GM21526 (cell line): ENCODE results near the gene UBIAD1.

ENCODE experiments used
- ATAC-seq: cut with Tn5 transposase; IDR thresholded peaks from one replicate; pipeline ENCODE4 v1.9.1; 2021; ENCODE audit warnings: moderate library complexity; ENCODE audit not compliant: unreplicated experiment, low FRiP score

UBIAD1 gene

DNA sequence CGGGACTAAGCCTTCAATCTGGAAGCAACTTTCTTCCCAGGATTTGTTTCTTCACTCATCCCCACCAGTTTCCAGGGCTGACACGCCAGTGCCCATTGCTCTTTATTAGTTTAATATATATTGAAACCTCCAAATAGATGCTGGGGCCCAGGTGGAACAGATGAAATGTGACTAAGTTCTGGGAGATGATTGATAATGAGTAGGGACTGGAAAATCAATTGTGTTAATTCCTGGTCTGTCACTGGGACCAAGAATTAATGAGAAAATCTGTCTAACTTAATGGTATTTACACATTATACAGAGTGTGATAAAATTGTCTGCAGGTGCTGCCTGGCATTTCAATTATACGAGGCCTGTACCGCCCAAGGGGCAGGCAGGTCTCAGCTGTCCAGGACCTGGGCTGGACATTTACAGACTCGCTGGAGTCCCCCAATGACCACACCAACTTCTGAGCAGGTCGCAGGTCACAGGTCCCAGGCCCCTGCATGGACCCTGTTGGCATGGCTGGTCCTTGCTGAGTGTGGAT is 35.8 kb downstream of the UBIAD1 start:
- no peak for ATAC-seq

DNA sequence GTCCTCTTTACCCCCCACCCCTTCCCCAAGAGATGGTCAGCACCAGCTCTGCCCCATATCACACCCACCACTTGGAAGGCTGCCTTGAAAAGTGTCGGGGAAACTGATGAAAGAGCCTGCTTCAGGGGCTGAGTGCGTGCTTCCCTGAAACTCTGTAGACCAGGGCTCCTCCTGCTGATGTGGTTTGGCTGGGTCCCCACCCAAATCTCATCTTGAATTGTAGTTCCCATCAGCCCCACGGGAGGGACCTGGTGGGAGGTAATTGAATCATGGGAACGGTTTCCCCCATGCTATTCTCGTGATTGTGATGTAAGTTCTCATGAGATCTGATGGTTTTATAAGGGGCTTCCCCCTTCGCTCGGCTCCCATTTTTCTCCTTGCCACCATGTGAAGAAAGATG is 36.4 kb downstream of the UBIAD1 start:
- ATAC-seq: no peak

DNA sequence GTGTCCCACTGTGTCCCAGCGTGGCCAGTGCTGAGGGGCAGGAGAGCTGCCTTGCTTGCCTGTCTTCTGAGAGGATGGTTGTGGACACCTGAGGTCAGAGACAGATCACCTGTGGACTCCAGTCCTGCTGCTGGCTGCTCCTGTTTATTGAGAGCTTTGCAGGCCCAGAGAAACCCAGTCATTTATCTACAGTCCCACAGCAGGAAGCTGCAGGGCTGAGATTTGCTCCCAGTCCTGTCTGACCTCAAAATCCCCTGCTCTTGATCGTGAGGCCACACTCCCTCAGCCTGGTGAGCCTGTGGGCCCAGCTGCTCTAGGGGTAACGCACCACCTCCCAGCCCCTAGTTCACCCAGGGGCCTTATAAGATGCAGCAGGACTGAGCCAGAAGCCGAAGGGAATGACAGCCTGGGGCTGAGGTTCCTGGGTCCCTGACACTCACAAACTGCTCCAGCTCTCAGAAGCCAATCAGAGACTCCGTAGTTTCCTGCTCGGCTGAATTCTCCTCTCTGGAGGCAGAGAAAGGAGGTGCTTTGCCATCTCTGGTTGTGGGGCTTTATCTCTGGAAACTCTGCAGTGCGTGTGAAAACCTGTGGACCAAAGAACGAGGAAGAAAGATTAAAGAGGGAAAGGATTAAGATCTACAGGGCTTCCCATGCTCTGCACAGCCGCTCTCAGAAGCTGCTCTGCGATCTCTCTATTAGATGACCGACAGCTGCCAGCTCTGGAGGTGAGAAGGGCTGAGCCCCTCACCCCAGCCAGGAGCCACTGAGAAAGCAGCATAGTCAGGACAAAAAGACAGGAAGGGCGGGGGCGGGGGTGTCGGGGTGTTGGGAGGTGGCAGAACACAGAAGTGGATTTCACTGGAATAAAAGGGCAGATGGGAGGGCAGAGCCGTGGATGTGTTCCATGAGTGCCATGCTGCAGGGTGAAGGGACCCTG is 39.1 kb downstream of the UBIAD1 start:
- ATAC-seq: no peak

- no peak for ATAC-seq
Observed at GRCh38 chr1:11314959-11315358, 42.0 kb downstream of the UBIAD1 start.

DNA sequence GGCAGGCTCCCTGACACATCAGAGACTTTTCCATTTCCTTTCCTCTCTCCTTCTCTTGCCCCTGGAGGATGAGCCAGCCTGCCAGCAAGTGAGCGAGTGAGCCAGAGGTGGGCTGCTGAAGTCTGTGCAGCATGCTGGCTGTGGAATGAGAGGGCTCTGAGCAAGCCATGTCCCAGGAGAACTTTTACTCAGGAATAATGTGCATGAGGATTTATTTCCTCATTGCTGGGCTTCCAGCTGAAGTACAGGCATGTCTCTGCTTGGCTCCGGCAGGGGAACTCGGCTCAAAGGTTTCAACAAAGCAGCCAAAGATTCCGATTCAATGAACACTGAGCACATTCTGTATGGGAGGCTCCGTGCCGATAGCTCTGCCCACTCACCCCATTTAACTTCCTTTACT is 43.7 kb downstream of the UBIAD1 start:
- ATAC-seq: no peak

DNA sequence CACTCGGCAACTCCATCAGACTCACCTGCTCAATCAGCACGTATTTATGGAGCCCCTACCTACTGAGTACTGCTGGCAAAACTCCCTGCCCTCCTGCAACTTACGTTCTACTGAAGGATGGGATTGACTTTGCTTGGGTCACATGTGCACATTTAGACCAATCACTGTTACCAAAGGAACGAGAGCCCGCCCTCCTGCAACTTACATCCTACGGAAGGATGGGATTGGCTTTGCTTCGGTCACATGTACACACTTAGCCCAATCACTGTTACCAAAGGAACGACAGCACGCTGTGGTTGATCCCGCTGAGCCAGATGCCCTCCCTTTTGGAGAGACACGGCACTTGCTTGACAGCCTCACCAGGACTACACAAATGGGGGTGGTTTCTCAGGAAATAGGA is 46.0 kb downstream of the UBIAD1 start:
- ATAC-seq: no peak

- no peak for ATAC-seq
Observed at GRCh38 chr1:11320153-11320936, 47.3 kb downstream of the UBIAD1 start.

- no peak for ATAC-seq
Observed at GRCh38 chr1:11321656-11322491, 48.9 kb downstream of the UBIAD1 start.

GRCh38 chr1:11324567-11325165 is 51.7 kb downstream of the UBIAD1 start:
- no peak for ATAC-seq

- ATAC-seq: no peak
Observed at GRCh38 chr1:11326070-11326469, 53.1 kb downstream of the UBIAD1 start.

DNA sequence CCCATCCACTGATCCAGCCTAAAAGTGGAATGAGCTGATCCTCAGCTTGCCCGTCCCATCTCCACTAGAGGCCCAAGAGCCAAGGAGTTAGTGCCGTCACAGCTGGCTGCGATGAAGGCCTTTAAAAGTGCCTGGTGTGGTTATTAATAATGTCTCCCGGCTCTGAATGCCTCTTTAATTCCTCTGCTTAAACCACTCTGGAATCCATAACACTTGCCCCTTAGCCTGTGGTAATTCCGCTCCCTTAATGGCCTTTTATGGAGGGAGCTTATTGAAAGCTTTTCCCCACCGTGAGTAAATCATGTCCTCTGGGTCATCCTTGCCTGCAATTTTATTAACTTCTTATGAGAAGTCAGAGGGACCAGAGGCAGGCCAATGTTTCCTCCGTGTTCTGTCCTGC is 55.4 kb downstream of the UBIAD1 start:
- no peak for ATAC-seq

GRCh38 chr1:11330411-11330810 is 57.4 kb downstream of the UBIAD1 start:
- no peak for ATAC-seq

- no peak for ATAC-seq
Observed at GRCh38 chr1:11331036-11331944, 58.3 kb downstream of the UBIAD1 start.

DNA sequence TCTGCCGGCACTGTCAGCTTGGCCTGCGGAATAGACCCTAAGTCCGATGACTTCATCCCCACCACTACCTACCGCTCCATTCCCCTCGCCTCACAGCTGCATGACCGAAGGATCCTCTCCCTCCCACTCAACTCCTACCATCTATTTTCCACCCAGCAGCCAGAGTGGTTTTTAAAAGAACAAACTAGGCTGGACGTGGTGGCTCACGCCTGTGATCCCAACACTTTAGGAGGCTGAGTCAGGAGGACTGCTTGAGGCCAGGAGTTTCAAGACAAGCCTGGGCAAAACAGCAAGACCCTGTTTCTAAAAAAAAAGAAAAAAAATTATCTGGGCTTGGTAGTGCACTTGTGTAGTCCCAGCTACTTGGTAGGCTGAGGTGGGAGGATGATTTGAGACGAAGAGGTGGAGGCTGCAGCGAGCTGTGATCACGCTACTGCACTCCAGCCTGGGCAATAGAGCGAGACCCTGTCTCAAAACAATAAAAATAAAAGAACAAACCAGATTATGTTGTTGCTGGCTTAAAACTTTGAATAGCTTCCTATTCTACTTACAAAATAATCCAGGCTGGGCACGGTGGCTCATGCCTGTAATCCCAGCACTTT is 59.0 kb downstream of the UBIAD1 start:
- no peak for ATAC-seq

- no peak for ATAC-seq
Observed at GRCh38 chr1:11333631-11334030, 60.6 kb downstream of the UBIAD1 start.

DNA sequence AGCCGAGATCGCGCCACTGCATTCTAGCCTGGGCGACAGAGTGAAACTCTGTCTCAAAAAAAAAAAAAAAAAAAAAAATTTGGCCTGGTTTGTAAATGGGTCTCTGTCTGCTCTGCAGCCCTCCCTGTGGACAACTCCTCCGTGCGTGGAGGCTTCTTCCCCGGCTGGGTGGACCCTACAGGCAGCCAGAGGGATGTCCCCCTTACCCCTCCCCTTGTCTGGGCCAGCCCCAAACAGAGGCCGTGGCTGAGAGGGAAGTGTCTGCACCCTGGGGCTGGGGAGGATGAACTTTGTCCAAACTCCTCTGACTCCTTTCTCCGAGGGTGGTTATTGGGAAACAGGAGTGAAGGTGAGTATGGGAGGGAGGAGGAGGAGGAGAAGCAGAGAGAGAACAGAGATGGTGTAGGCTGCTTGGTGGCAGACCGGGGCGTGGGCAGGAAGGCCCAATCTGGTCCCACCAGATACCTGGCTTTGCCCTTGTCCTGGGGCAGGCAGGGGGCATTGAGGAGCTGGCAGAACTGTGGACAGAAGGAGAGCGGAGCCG is 61.3 kb downstream of the UBIAD1 start:
- ATAC-seq: no peak

- no peak for ATAC-seq
Observed at GRCh38 chr1:11334821-11335220, 61.8 kb downstream of the UBIAD1 start.

DNA sequence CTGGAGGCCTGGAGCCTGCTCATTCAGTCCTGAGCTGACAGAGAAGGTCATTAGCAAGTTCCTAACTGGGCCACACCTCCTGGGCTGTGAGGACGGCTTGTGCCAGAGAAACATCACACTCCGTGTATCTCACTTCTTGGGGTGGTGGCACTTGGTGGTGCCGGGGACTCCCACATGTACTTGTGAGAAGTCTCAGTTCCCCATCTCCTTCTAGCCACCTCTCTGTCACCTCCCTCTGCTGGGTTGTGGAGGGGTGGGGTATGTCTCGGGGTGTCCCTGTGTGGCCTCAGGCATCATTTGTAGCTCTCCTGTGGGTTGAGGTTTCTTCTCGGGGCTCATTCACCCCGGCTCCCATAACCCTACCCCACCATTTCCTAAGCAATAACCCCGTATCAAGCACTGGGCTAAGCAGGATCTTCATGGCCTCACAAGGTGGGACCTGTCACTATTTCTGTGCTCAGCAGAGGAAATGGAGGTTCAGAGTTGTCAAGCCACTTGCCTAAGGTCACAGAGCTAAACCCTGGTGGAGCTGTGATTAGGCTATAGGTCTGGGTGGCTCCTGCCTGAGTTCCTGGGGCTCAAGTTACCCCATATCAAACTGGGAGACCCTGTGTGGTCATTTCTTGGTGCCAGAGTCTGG is 62.5 kb downstream of the UBIAD1 start:
- peak; percentile 81 for ATAC-seq
